Right kidney (tissue), 1 donor: ENCODE results near the gene RRAD.

ENCODE experiments used
- DNase-seq: peaks from one replicate; pipeline ENCODE4 v3.0.0-alpha.2; 2016

The RRAD gene

GRCh38 chr16:66916518-66916917 lies 8.8 kb downstream of the RRAD start:
- no peak for DNase-seq

DNA sequence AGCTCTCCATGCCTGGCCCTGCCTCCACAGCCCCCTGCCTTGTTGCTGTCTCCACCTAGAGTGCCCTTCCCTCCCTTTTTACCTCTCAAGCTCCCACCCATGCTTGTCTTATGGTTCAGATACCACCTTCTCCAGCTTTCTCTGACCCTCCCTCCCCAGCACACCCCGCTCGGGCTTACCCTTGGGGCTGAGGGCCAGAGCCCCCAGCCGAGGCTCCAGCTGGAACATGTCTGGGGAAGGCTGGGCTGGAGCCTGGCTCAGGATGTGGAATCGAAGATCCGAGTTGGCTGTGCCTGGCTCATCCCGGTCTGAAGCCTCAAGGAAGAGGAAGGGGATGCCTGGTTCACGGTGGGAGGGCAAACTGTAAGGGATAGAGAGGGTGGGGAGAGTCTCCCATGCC lies 10.3 kb downstream of the RRAD start:
- no peak for DNase-seq

DNA sequence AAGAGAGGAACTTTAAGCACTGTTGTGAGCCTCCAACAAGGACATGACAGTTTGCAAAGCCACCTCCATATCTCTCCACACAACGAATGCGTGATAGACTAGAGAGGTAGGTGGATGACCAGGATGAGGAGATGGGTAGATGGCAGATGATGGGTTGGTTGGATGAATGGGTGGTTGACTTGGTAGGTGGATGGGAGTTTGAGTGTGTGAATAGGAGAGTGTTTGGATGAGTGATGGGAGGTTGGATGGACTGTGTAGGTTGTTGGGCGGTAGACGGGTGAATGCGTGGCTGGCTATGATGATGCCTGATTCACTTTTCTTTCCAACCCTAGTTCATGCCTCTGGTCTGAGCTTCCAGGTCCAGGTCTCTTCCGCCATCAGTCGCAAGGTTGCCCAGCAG lies 10.8 kb downstream of the RRAD start:
- no peak for DNase-seq

DNA sequence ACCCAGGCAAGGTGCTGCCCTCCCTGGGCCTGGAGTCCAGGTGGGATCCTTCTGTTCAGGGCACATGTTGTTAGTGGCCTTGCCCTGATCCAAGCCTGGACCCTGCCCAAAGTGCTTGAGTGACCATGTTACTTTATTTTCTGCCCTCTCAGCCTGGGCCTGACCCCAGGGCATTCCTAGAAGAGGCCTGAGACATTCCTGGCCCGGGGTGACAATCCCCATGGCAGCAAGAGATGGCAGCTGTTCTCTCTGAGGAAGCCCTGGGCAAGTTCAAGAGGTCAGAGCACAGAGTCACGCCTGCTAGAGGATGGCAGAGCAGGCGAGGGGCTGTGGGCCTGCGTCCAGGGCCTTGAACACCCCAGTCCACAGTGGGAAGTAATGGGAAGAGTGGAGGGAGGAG lies 11.6 kb downstream of the RRAD start:
- no peak for DNase-seq

GRCh38 chr16:66913081-66913480 lies 12.3 kb downstream of the RRAD start:
- DNase-seq: no peak

DNA sequence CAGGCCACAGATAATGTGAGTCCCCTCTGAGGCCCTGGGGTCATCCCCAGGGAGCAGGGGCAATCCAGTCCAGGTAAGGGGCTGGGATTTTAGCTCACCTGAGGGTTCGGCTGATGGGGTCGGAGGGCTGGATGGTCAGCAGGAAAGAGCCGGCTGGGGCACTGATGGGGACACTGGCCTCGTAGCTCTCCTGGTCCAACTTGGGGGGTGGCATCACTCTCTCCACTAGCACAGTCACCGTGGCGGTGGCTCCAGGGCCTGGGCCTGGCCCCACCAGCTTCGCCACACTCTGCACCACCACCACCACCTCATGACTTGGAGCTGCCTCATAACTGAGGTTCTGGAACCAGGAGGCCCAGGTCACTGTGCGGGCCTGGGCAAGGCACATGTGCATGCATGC lies 13.5 kb downstream of the RRAD start:
- DNase-seq: no peak

- DNase-seq: no peak
Measured at GRCh38 chr16:66911112-66911511, 14.2 kb downstream of the RRAD start.

DNA sequence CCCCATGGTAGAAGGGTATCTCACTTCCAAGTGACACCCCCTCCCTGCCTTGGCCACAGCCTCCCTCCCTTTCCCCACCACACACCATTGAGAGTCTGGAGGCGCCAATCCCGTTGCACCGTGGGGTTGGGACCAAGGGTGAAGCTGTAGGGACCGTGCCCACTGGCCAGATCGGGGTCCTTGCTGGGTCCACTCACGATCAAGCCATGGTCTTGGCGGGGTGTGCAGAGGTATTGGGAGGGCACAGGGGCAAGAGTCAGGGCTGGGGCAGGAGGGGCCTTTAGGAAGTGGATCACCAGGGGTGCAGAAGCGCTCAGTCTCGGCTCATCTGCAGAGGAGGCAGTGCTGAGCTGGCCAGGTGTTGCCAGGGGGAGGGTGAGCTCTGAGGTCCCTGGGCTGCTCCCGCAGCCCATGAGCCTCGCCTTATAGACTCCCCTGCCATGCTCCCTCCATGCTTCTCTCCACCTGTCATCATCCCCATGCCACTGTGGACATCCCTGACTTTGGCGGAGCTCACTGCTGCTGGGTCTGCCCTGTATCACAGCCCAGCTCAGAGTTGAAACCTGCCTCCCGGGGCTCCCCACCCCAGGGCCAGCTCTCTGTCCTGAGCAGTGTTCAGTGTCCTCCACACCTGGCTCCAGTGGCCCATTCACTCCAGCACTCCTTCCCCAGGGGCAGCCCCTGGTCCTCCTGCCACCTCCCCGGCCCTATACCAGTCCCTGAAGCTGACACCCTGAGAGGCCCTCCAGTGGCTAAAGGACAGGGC lies 15.0 kb downstream of the RRAD start:
- no peak for DNase-seq

- no peak for DNase-seq
Measured at GRCh38 chr16:66908762-66909559, 16.4 kb downstream of the RRAD start.

DNA sequence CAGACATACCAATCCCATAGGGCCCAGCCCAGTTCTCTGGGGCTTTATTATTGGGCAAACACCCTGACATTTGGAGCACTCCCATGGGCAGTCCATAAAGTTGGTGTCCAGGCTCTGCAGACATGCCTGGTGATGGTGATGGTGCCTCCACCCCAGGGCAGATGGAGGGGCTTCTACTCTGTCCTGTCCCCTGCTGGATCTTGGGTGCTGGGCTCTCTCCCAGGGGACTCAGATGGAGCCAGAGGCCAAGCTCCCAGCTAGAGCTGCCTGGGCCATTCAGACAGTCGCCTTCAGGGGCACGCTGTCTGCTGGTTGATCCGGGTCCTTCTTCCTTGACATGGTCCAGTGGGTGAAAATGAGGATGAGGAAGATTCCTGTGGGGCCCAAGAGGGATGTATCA lies 17.2 kb downstream of the RRAD start:
- DNase-seq: no peak

GRCh38 chr16:66906916-66907836 lies 18.2 kb downstream of the RRAD start:
- no peak for DNase-seq

GRCh38 chr16:66905633-66906539 lies 19.4 kb downstream of the RRAD start:
- no peak for DNase-seq

DNA sequence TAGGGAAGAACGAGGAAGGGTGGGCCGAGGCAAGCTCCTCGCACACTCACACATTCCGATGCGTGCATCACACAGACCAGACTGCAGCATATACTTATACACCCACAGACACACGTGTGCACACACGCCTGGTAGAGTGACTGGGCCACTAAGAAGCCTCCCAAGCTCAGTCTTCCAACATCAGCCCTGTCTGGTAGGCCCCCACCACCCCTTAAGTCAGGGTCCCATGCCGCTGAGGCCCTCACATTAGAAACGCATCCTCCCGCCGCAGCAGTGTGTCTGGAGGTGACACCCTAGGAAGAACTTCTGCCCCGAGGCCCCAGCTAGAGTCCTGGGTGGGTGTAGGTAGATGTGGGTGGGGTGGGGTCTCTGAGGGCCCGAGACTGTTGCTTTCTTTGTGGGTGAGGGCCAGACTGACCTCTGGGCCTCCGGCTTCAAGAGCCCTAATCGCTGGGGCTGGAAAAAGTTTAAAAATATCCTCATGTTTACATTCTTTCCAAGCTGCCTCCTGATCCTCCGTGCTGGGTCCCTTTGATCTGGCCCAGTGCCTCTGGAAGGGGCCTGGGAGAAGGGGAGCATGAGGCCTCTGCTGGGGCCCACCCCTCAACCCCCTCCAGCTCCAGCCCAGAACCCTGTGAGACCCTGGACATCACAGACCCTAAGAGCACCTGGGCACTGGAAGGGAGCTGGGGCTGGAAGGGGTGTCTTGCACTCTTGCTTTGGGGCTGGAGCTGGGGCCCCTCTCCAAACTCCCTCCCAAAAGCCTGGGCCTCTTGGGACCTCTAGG lies 20.3 kb downstream of the RRAD start:
- no peak for DNase-seq

- no peak for DNase-seq
Measured at GRCh38 chr16:66904428-66904845, 20.9 kb downstream of the RRAD start.

DNA sequence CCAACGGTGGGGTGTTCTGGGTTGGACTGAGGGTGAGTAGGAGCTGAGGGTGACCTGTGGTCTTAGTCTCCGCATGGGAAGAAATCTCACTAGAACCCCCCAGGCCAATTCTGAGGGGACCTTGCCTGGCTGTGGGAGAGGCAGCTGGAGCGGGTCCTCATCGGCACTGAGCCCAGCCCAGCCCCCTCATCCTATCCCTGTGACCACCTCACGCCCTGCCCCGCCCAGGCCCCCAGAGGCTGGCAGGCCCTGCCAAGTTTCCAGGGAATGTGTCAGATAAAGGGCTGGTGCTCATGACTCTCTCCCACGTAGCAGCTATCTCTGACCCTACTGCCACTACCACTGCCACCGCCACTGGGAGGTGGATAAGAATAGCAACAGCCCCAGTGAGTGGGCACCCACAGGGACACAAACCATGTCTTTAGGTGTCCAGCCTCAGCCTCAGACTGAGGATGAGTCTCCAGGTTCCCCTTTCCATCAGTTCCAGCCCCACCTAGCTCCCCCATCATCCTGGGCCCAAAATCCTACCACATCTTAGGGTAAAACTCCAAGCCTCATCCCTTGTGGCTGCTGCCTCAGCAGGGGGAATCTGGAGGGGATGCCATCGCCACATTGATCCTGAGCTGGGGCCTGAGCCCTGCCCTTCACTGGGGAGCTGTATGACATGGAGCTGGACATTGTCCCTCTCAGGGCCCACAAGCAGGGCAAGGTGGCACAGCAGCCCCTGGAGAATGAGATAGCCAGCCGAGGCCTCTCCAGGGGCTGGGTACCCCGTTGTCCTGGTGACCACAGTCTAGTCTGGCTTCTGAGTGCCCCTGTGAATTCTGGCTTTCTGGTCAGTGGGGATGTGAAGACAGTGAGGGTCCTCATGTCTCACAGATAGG lies 21.5 kb downstream of the RRAD start:
- no peak for DNase-seq

GRCh38 chr16:66902648-66903543 lies 22.4 kb downstream of the RRAD start:
- no peak for DNase-seq

DNA sequence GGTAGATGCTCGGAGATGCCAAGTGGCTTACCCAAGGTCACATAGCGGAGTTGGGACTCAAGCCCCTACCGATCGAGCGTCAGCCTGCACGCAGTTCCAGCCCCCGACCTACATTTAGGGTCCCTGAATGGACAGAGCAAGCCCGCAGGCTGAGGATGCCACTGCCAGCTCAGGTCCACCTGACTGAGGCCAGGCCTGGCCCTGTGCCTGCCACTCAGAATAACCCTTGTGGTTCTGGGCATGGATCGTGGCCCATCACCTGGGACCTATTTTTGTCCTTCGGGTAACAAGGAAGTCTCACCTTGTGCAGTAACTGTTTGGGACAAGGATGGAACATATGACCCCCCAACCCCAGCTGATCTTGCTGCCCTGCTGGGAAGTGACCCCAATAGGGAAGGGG lies 23.7 kb downstream of the RRAD start:
- no peak for DNase-seq

GRCh38 chr16:66900721-66901441 lies 24.5 kb downstream of the RRAD start:
- no peak for DNase-seq
